Stimulated activated CD4-positive, alpha-beta T cell treated with anti-CD3 and anti-CD28 coated beads, Interleukin-4, amount 100 ng/mL, for 4 hours (primary cell): Measurements from ENCODE around the gene DOCK1.

Source experiments
- DNase-seq, 2 experiments: peaks; one replicate each; pipeline ENCODE4 v3.0.0-alpha.2; 2020

Gene DOCK1

GRCh38 chr10:127190427-127190826 is 285.2 kb downstream of the DOCK1 start:
- DNase-seq, result no peak

DNA sequence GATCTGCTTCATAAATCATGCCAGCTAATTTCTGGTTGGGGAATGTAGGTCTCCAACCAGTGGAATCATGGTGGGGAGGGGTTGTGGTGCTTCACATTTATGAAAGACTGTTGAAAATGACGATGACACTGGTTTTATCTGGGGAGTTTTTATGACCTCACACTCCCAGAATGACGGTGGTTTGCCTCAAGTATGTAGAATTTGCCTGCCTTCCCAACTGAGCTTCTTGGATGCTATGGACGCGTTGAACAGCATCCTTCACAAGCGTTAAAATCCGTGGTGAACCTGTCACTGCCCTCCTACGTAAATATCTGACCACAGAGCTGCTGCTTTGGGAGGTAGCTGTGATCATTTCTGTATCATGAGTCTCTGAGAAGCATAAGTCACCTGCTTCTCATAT is 287.9 kb downstream of the DOCK1 start:
- no peak for DNase-seq

DNA sequence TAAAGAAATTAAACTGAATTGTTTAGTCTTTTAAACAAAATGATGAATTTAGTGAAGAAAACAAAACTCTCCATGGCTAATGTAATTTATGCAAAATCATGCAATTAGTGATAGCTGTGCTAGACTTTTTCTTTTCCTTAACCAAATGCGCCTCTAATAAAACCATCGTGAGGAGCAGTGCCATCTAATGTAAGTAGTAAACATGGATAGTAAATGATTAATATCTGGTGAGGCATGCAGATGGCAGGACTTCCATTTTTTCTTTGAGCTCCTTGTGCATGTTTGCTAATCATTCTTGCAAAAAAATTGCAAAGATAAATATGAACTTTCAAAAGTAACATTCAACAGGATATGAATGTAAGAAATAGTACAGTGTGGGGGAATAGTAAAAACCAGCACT is 288.9 kb downstream of the DOCK1 start:
- no peak for DNase-seq

DNA sequence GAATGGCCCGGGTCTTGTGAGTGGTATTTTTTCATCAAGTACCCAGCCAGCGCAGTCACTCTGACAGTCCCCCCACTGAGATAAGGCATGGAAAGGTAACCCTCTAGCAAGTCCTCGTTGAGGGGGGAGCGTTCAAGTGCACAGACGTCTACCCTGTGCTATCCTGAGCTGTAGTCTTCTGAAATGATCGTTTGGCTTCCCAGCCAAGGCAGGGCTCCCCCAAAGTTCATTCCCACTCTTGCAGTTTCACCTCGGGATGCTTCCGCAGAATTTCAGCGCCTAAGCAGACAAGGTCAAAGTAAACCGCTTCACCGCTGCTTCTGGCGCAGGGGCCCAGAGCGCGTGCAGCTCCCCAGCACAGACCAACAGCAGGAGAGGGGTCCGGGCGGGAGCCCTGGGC is 289.4 kb downstream of the DOCK1 start:
- no peak for DNase-seq

DNA sequence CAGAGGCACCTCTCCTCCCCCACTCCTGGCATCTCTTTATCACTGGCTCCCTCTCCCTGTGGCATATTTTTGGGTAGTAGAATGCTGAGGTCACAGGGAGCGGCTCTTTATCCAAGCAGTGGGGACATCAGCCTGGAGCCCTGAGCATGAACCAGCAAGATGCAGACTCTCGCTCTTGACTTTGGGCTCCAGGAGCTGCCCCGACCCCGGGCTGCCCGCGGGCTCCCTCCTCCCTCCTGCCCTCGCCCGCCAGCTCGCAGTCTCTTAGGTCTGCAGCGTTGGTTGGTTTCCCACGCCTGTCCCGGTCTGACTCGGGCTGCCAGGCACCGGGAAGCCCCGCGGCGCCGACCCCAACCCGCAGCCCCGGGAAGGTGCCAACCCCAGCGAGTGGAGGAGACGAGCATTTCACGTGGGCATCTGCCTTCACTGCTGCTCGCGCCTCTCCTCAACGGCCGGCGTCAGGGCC is 289.8 kb downstream of the DOCK1 start:
- DNase-seq, result no peak

DNA sequence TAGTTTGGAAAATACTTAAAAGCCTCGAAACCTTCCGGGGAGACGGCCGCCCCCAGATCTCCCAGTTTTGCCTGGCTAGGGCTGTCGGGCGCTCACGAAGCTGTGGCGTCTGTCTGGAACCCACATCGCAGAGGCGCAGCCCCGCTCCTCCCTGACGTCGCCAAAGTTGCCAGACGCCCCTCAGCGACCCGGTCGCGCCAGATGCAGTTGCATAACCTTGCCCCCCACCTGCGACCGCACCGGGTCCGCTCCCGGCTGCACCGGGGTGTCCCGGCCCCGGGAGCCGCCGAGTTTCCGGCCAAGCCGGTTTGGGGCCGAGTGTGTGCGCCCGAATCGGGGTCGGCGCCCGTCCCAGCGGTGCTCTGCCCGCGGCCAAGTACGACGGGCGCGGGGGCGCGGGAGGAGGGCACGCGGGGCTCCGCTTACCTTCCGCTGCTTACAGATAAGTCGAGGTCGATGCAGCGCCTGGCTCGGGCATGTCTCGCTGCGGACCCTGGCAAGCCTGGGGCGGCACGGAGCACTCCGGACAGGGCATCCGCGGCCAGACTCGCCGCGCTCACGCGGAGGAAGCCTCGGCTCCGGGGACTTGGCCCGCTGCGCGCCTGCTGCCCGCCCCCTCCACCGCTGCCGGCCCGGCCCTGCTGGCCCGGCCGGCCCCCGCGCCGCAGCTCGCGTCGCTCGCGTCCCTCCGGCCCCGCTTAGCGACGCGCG is 290.5 kb downstream of the DOCK1 start:
- no peak for DNase-seq

DNA sequence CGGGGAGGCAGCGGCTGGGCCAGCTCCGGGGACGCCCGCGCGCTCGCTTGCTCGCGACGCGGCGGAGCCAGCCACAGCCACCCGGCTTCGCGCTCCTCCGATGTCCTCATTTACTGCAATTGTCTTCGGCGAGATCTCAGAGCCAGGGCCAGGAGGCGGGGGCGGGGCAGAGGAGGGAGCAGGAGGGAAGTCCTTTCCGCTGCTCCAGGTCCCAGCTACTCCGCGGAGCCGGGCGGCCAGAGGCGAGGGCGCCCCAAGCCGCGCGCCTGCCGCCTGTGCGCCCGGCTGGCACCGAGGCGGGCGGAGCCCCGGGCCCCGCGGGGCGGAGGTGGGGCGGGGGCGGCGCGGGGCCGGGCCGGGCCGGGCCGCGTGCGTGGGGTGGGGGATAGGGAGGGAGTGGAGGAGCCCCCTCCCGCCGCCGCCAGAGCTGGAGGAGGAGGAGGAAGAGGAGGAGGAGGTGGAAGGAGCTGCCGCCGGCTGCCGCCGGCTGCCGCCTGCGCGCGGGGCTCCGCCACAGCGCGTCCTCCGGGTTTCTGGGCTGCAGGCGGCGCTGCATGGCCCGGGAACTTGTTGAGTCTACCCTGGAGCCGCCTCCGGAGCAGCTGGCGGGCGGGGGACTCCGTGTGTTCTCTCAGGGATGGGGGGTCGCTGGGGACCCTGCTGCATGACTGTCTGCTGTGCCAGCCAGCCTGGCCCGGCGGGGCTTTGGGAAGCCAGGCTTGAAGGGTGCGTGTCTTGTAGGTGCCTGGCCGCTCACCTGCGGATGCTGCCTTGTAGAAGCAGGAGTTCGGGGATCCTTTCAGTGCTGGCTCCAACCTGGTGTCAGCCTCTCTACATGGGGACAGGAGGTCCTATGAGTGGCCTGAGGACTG is 291.3 kb downstream of the DOCK1 start, which contains the start of gene INSYN2A:
INSYN2A (minus strand) TSS at position 310 of the 872 bp plus-strand sequence. CDS start 20,196 bp downstream, outside the sequence.
- no peak for DNase-seq

DNA sequence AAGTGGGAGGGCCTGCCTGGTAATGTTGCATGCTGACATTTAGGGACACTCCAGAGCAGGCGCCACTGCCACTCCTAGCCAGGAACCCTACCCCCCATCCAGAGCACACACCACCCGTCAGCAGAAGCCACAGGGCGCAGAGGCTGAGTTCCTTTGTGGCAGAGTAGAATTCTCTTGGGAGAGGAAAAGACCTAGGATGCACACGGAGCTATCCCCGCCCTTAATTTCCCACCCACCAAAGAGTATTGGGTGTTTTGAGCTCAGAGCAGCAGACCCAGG is 291.9 kb downstream of the DOCK1 start:
- no peak for DNase-seq

- DNase-seq, result no peak
Measured at GRCh38 chr10:127198307-127198706, 293.1 kb downstream of the DOCK1 start.

- no peak for DNase-seq
Measured at GRCh38 chr10:127198721-127199120, 293.5 kb downstream of the DOCK1 start.

- DNase-seq, result no peak
Measured at GRCh38 chr10:127200646-127201045, 295.4 kb downstream of the DOCK1 start.

- no peak for DNase-seq
Measured at GRCh38 chr10:127203067-127203466, 297.8 kb downstream of the DOCK1 start.

- no peak for DNase-seq
Measured at GRCh38 chr10:127207081-127207480, 301.9 kb downstream of the DOCK1 start.

DNA sequence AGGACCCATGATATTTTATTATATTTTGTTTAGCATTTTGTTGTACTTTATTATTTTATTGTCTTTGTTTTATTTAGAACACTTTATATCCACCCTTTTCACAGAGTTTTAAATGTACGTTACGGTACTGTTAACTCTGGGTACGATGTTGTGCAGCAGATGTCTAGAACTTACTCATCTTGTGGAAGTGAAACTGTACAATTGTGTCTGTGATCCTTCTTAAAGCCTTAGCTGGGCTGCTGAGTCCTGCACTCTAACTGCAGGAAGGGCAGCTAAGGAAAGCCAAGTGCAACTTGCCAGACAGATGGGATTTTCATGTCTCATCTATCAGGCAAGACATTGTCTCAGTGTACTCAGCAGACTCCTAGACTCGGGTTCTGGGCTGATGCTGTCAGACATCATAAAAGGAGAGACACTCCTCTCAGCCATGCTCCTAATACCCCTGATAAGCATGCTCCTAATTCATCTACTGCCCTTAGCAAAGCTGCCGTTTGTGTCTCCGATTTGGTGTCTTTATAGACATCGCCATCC is 305.8 kb downstream of the DOCK1 start:
- DNase-seq, result no peak

DNA sequence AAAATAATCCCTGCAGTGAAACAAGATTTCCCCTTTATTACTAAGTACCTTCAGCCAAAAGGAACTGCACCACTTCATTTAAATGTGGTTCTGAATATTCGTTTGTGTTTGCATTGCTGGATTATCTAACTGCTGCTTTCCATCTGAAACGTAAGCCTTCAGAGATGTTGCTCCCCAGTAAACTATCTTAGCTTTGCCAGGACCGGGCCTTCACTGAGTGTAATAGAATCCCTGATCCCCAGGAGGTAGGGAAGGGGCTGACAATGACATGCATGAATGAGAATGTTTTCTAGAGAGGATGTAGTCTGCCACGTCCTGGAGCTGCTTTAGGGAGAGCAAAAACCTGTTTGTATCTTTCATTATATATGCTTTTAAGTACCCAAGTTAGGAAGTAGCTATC is 310.6 kb downstream of the DOCK1 start:
- DNase-seq, result no peak

- no peak for DNase-seq
Measured at GRCh38 chr10:127216274-127216673, 311.0 kb downstream of the DOCK1 start.

DNA sequence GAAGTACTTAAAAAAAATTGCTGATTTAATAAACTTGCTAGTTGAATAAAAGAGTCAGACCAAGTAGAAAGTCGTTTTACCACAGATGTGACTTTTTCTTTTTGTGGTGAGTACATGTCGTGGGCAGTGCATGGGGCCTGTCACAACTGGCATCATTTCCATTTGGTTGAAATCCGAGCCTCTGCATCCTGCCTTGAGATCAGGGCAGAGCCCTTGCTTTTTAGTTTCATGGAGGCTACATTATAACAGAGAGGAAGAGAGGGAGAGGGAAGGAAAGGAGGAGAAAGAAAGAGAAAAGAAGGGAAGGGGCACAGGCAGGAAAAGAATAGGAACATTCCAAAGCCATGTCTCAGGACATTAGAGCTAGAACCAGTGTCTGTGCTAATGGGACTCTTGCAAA is 311.6 kb downstream of the DOCK1 start:
- DNase-seq, result no peak

- no peak for DNase-seq
Measured at GRCh38 chr10:127218658-127219057, 313.4 kb downstream of the DOCK1 start.

- DNase-seq, result no peak
Measured at GRCh38 chr10:127221281-127221680, 316.1 kb downstream of the DOCK1 start.

DNA sequence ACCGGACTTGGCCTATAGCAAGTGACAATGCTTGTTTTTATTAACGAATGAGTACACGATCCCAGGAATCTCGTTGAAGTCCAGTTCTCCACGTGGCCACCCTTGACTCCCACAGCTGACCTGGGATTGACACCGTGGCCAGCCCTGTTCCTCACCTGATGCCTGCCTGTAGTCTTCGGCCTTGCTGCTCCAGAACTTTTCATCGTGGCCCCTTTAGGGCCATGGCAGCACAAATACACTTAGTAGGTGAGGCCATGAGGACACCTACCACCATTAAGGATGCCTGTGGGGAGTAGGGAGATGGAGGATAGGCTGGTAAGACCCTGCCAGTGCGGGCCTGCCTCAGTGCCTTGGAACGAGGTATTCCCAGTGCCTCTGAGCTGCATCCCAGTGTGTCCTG is 321.8 kb downstream of the DOCK1 start:
- no peak for DNase-seq

GRCh38 chr10:127227663-127228062 is 322.4 kb downstream of the DOCK1 start:
- DNase-seq, result no peak

- no peak for DNase-seq
Measured at GRCh38 chr10:127228195-127228787, 323.1 kb downstream of the DOCK1 start.

GRCh38 chr10:127234306-127234800 is 329.1 kb downstream of the DOCK1 start:
- DNase-seq, result no peak
